Activated T-helper 1 cell treated with anti-CD3 and anti-CD28 coated beads, Interleukin-2, amount 50 U/mL, for 16 hours (primary cell): Measurements from ENCODE around the gene MED12L.

Experiments
- DNase-seq, 2 donors: peaks; one replicate each; pipeline ENCODE4 v3.0.0-alpha.2; 2020; ENCODE audit warnings: low read depth in 1 of 2, low spot score in 1 of 2

The MED12L gene

DNA sequence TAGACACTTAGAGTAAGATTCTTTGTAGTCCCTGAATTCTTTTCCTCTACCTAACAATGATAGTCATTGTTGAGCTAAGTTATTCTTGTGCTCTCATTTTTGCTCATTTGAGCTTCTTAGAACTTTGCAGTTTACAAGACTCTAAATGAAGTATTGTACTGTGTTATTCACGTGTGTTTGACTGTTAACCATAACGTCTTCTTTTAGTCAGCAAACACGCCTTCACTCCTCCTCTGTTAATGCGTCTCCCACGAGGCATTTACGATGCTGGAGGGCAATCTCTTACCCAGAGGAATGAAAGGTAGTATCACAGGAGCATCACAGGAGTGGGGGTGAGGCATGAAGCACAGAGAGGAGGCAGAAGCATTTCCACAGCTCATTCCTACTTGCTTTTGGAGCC, 207.7 kb downstream of the MED12L start:
- DNase-seq, result no peak

DNA sequence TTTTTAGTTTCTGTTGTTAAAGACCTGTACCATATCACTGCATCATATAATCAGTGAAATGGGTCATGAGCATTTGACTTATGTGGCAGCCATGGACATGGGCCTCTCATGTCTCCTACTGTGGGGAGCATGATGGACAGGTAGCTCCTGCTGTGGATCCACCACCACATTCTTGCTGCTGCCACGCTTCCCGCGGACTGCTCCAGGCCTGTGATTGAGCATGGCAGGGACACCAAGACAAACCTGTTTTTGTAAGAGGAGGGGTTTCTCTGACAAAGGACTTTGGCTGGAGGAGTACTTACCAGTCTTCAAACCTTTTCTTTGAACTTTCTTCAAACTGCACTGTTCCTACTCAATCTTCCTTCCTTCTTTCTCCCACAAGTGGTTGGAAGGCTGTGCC, 210.8 kb downstream of the MED12L start:
- DNase-seq, result no peak

DNA sequence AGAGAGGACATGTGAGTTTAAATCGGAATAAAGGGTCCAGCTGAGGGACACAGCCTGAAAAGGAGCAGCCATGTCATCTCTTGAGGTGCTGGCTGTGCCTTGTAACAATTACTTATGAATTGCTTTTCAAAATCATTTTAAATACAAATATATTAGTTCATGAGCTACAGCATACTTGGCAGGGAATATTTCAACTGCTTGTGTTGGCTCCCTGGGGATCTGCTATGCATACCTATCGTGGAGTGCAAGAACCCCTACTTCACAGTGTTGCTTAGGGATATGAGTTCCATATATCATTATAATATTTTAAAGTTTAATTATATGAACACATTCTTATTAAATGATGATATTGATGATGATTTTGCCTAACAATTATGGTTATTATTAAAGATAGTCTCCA, 212.0 kb downstream of the MED12L start:
- no peak for DNase-seq

DNA sequence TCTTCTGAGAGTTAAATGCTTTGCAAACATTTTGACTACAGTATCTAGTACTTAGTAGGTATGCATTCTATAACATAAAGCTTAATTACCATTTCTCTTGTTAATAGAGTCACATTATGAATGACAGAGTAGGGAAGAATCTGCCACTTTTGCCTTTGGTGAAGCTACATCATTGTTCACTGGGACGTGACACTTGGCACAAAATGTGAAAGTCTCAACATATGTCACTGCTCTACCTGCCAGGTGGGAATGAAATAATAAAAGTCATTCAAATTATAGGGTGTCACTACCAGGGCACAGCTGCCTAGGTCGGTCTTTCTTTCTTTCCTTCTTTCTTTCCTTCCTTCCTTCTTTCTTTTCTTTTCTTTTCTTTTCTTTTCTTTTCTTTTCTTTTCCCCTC, 213.5 kb downstream of the MED12L start:
- no peak for DNase-seq

DNA sequence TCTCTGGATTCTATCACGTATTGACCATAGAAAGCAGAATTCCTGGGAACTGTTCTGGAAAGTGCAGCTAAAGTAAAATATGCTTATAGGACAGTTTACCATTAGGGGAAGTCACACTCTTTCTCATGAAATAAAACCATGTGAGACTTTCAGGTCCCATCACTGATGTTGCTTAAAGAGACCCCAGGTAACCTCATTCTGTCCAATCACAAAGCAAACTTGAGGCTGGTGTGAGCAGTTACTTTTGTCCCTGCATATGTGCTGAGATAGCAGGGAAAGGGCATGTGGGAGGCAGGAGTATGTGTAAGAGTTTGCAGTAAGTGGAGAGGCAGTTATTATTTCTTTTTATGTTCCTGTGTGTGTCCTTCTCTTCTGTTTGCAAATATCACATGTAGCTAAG, 215.1 kb downstream of the MED12L start:
- no peak for DNase-seq

DNA sequence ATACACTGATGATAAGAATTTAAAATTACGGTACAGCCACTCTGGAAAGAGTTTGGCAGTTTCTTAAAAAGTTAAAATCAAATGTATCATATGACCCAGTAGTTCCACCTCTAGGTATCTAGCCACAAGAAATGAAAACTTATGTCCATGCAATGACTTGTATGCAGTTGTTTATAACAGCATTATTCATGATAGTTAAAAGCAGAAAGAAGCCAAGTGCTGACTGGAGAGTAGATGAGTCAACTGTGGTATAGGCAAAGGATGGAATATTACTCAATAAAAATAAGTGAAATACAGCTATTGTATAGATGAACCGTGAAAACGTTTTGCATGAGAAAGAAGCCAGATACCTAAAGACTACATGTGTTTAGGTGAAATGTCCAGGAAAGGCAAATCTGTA, 216.3 kb downstream of the MED12L start:
- DNase-seq, result no peak

DNA sequence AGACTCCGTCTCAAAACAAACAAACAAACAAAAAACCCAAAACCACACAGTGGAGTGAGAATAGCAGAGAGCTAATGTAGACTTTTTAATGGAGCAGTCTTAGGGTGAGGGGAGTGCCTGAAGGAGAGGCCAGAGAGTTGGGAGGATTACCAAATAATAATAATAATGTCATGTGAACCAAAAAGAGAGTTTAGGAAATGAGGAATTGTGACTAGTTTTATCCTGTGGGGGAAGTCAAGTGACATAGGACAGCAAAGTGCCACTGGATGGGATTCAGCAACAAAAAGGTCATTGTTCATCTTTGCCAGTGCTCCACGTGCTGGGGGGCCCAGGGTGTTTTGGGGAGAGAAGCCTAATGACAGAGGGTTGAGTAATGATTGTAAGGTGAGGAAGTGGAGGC, 218.3 kb downstream of the MED12L start:
- no peak for DNase-seq

DNA sequence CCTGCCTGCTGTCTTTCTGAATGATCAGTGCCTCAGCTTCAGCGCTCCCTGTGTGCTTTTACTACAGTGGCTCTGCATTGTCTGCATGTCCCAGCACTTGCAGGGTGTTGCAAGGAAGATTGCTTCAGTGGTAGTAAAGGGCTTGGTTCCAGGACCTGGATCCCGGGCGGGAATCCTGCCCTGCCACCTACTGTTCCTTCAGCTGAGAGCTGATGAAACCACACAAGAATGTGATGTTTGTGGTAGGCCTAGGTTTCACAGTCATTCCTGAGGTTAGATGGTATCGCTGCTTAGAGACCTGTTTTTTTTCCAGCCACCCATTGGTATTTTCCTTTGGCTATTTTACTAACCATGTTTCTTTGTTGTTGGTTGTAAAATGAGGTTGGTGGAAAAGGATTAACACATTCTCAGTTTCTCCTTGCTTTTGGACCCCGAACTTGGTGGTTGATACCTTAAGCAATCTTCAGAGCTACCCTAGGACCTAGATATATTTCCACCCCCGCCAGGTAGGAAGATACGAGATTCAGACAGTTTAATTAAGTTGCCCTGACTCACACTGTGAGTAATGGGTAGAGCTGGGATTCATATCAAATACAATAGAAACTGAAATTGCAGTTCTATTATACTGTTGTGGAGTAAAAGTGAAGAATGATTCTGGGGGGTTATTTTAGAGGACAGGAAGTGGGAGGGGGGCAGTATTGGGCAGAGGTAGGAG, 219.8 kb downstream of the MED12L start:
- DNase-seq, result no peak

DNA sequence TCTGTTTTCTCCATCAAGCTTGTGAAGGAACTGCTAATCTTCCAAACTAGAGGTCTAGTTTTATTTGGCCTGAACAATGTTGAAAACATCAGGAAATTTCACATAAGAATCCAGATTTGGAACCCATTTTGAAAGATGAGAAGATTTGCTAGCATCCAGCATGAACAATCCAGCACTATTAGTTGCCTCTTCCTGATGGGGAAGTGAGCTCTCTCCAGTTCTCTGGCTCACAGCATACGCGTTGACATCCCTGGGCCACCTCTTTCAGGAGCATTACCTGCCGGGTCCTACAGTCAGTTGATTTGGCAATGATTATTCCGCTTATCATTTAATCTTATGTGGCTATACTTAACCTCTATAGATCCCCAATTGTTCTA, 220.3 kb downstream of the MED12L start:
- no peak for DNase-seq

DNA sequence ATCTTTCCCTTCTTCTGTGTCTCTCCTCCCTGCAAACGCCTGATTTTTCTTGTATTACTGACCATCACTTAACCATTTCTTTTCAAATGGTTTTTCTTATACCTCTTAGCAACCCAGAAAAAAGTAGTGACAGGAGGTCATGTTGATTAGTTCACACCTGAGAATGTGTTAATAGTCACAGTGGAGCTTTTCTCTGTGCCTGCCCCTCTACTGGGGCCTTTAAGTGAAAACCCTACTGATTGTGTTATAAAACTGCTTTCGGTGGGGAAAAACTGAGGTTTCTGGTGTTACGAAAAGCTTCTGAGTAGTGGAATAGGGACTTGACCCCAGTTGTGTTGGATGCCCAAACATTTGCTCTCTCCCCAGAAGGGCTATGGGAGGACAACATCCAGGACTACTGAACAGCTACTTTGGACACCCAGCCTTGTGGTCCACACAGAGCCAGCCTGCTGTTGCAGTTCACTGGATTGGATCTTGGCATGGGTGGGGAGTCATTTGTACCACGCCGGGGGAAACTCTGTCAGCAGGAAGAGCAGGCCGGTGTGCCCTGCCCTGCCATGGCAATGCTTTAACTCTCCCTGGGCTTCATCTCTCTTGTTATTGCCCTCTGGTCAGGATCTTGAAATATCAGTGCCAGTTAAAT, 220.8 kb downstream of the MED12L start:
- DNase-seq, result no peak

DNA sequence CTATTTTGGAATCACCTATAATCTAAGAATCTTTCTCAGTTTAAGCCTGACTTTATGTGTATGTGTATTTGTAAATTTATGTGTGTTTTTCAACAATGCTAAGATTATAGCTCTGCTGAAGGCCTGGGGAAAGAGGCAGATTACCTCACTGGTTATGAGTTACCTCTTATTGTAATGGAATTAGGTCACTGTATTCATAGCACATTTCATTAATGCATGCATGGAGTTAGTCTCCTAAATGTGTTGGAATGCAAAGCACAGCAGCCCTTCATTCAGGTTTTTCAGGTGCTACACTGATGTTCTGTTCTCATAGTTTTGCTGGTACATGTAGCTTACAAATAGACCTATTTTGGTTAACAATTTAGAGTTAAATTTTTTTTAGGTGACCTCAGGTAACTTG, 221.7 kb downstream of the MED12L start:
- DNase-seq, result no peak

DNA sequence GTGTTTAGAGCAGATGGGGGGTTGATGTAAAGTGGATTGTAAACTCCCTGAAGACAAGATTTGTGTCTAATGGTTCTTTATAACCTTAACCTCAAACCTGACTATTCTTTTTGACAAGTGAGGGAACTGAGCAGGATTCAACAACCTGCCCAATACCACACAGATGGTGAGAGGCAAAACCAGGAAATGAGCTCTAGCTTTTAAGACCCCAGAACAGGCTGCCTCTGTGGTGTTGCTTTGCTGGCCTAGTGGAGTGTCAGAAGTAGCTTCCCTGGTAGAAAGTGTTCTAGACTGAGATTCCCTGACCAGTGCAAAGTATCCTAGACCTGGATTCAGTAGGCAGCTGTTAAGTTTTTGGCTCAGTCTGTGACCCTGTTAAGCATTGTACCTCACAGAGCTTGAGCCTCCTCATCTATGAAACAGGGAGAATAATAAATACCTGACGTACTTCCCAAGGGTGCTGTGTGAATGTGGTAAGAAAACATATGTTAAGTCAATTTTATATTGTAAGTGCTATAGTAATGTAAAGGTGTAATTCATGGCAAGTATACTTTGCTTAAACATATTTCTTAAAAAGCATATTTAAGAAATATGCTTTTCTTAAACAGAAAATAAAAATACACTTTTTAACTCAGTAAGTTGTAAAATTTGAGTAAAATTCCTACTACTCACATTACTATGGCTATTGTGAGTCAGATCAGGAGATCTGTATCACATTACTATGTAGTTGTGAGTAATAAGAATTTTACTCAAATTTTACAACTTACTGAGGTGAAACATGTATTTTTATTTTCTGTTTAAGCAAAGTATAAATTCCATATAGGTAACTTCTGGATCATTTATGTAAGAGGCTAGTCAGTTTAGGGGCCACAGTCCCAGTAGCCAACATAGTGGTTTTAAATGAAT, 222.4 kb downstream of the MED12L start:
- no peak for DNase-seq

DNA sequence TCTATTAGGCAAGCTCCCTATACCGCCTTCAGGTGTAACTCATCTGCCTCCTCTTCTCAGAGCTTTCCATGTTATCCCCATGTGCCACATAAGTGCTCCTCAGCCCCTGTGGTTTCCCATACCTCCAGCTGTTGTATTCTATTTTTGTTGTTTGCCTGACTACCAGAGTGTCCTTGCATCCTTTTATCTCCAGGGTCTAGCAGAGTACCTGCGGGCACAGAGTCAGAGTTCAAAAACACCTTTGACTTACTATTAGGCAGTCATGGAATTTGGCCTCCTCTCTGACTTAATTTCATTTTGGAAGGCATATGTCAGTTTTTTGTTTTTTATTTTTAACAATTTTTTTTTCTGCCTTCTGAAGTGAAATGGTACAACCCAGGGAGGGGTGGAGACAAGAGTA, 224.1 kb downstream of the MED12L start:
- no peak for DNase-seq

DNA sequence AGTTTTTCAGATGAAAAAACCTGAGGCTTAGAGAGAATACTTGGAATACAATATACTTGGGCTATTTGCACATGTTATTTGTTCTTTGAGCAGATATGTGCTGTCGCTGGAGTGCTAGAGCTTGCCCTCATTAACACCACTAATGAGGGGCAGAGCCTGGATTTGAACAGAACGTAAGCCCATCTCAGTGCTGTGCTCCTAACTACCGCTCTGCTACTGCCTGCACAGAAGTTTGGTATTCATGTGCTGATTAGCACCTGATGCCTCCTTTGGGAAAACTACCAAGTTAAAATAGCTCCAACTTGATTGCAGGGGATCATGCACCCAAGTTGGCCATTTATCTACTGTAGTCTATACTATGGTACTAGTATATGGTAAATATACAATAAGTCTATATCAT, 227.5 kb downstream of the MED12L start:
- DNase-seq, result no peak

DNA sequence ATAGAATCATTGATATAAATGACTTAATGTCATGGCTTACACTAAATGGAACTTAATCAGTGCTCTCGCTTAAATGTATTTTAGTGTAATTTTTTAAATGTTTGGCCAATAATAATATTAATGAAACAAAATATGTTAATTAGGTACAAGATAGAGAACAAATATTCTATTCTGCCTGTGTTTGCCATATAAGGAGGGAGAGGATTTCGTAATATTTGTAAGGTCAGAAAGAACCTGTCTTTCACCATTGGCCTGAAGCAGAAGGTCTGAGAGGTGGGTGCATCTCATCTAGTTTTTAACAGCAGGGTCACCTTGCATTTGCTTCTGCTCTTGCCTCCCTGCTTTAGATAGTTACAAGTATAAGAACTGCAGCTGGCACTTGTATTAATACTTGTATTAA, 228.7 kb downstream of the MED12L start:
- DNase-seq, result no peak

DNA sequence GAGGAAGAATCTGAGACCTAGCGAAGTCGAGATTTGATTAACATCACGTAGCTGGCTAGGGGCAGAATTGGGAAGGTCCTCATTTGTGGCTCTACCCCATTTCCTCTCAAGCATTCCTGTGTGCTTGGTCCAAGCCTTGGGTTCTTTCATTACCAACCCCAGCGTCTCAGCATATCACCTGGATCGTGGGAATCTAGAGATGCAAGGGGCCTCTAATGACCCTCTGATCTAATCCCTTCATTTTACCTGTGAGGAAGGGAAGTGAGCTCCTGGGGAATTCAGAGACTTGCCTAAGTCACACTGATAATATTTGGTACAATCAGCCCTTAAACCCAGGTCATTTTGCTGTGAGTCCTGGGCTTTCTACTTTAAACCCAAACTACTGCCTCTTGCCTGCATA, 229.1 kb downstream of the MED12L start:
- no peak for DNase-seq

DNA sequence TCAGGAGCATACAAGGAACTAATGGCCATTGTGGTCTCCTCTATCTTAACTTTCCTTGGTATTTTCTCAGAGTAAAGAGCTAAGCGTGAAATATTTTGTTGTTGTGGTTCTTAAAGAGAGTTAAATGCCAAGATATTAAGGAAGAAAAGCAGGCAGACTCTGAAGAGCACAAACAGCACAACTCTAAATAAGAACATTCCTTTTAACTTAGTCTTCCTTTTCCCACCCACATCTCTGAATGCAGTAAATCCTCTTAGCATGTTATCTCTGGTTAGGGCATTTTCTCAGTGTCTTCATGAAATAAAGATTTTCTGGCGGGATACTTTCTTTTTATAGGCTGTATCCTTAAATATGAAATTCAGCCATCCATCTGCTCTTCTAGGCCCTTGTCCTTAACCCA, 229.7 kb downstream of the MED12L start:
- DNase-seq, result no peak

DNA sequence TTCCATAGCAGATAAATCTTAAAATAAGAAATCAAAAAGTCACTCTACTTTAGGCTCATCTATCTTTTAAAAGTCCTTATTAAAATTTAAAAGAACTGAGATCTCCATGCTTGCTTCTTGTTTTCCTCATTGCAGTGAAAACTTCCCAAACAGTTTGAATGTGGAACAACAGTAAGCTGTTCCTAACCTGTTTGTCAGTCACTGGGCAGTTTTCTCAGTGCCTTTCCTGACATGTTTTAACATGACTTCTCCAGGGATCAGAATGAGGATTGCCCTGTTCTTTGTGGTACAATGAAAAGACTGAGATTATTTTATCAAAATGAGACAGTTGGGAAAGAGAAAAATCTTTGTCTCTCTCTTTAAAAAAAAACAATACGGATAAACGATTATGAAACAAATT, 230.4 kb downstream of the MED12L start:
- no peak for DNase-seq

DNA sequence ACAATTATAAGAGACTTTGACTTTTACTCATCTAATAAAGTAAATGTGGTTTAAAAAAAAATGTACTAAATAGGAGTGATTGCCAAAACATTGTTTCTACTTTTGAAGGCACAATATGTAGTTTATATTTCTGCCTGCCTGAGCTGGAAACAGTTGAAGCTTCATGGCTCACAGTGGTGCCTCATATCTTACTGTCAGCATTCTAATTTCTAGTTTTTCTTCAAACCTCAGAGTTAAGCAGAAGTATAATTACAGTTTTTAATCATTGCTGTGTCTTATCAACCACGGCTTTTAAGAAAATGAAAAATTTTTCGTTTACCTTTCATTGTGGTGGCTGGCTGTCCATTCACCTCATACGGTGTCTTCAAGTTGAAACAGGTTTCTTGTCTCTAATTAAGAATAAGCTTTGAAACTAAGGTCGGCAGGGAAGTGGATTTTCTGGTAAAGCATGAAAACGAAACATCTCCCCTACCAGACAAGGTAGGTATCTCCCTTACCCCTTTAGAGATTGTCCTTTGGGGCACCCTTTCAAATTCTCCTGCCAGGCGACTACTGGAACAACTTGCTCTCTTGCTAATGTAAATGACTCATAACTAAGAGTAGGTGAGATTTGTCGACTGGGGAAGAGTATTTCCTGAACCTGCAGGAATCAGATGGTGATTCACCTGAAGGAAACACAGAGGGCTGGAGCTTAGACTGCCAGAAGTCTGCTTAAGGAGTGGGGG, 231.0 kb downstream of the MED12L start, which contains the start of gene GPR87:
TSS of gene GPR87 (minus strand) at position 554 of the 725 bp plus-strand sequence. CDS start 16,720 bp downstream, outside the sequence.
- DNase-seq, result no peak

DNA sequence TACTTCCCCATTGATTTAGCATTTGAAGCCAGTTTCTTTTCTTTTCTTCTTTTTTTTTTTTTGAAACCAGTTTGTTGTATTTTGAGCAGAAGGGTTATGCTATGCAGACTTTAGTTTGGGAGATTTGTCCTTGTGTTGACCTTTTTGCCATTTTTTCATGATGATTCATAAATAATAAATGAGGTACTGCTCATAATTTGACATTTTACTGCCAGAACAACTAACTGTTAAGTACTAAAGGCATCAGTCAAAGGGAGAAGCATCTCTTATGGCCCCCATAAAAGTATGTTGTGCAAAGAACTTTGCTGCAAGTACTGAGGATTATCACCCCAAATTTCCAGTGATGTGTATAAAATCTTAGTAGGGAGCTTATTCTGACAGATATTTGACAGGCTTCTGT, 232.8 kb downstream of the MED12L start:
- DNase-seq, result no peak

DNA sequence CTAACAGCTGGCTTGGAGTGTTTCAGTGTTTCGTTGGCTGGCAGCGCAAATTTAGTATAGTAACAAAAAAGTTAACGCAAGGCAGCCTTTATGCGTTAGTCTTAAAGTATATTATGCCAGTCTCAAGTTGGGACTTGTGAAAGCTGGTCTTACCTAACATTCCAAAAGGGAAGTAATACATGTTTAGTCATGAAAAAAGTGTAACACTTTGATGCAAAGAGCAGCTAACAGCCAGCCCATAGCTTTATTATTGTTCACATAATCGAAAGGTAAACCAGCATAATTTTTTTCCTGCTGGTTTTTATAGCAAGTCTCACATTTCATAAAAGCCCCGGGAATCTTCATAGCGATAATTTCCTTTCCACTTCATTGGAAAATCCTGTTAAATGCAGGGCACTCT, 233.5 kb downstream of the MED12L start:
- no peak for DNase-seq
